Lung (tissue), 12 donors: ENCODE data around the gene POLR1G. TPM values are rescaled to one million over a fixed set of nuclear protein-coding genes. Genes with fewer than 3 reads are reported as not detected.

ENCODE experiments used
- ATAC-seq: fragments of 200-7000 bp; cut with Tn5 transposase; one replicate; pipeline ENCODE4 v1.9.1; 2020; ENCODE audit warnings: moderate number of reproducible peaks; ENCODE audit not compliant: insufficient read depth, low FRiP score
- DNase-seq, 3 donors: peaks; one replicate each; pipeline ENCODE4 v3.0.0-alpha.2; 2013 to 2017
- H3K27ac ChIP-seq, 2 donors: one replicate each; pipeline ENCODE4 v1.5.1; 2013; ENCODE audit warnings: mild to moderate bottlenecking in 2 of 2, moderate library complexity in 2 of 2, control low read depth in 1 of 2, inconsistent platforms in 1 of 2, low read depth in 1 of 2, low read length in 1 of 2
- H3K27me3 ChIP-seq, 3 donors: one replicate each; pipeline ENCODE4 v1.5.1; 2013; ENCODE audit warnings: low read length in 2 of 3; ENCODE audit not compliant: control insufficient read depth in 3 of 3, insufficient read depth in 3 of 3
- H3K36me3 ChIP-seq, 4 donors: one replicate each; pipeline ENCODE4 v1.5.1; 2013; ENCODE audit warnings: low read length in 4 of 4, mild to moderate bottlenecking in 1 of 4, moderate library complexity in 1 of 4; ENCODE audit not compliant: control insufficient read depth in 4 of 4, insufficient read depth in 4 of 4
- H3K4me1 ChIP-seq, 5 donors: one replicate each; pipeline ENCODE4 v1.5.1; 2013; ENCODE audit warnings: low read length in 5 of 5, mild to moderate bottlenecking in 2 of 5, moderate library complexity in 1 of 5; ENCODE audit not compliant: control insufficient read depth in 5 of 5, insufficient read depth in 5 of 5
- H3K4me3 ChIP-seq: one replicate; pipeline ENCODE4 v1.5.1; 2013; ENCODE audit warnings: mild to moderate bottlenecking, control low read depth, moderate library complexity
- H3K9ac ChIP-seq, 2 donors: one replicate each; pipeline ENCODE4 v1.5.1; 2013; ENCODE audit warnings: low read length in 2 of 2, control low read depth in 1 of 2; ENCODE audit not compliant: insufficient read depth in 1 of 2
- H3K9me3 ChIP-seq, 4 donors: one replicate each; pipeline ENCODE4 v1.5.1; 2013; ENCODE audit warnings: low read length in 3 of 4, mild to moderate bottlenecking in 1 of 4, moderate library complexity in 1 of 4; ENCODE audit not compliant: control insufficient read depth in 4 of 4, insufficient read depth in 3 of 4
- CTCF ChIP-seq: IDR thresholded peaks from 2 replicates; pipeline ENCODE4 v1.5.1; 2012; ENCODE audit warnings: mild to moderate bottlenecking; ENCODE audit errors: control extremely low read depth, extremely low read depth
- WGBS, 2 donors: extraction: QIAGEN DNeasy Blood & Tissue Kit; methylation state at CpG; one replicate each; pipeline ENCODE4 v1.1.7; 2013; 5-methylcytosine and 5-hydroxymethylcytosine counted together
- polyA plus RNA-seq, 2 donors: library from polyadenylated mRNA; stranded (reverse); fragments of 200-250 nt; gene quantifications; one replicate each; pipeline ENCODE4 v1.2.1, GENCODE V29; 2013
- total RNA-seq, 2 donors: library from RNA; depleted of rRNA in 1 of 2; stranded (reverse); fragments of >200 nt in 1 of 2; gene quantifications; one replicate each; pipeline ENCODE4 v1.2.1, GENCODE V29; 2014 to 2021
- donor health status: control.
- donor health status: control.
- donor health status: Bipolar disorder and iron deficiency.
- donor health status: healthy.
- donor health status: DM: yes; HTN: yes; CAD: no.

POLR1G gene
- total and polyA plus RNA-seq, 4 donors: 3.6 to 8.3 (median 5.9) TPM

DNA sequence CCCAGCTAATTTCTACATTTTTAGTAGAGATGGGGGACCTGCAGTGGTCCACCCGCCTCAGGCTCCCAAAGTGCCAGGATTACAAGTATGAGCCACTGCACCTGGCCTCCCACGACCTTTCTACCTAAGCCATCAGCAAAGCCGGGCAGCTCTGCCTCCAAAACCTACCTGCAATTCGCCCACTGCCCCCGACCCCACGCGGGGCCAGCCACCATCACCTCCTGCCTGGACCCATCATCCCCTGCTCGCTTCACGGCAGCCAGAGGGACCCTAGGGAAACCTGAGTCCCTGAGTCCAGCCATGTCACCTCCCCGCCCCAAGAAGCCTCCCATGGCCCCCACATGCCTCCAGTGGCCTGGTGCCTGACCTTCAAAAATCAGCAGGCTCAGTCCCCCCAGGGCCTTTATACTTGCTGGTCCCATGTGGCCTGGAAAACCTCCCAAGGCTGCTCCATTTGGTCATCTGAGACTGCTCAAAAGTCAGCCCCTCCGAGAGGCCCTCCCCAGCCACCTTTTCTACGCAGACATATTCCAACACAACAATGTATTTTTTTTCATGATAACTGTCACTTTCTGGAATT, 48.1 kb upstream of the POLR1G start:
- no peak overlapping the region for H3K9ac ChIP-seq
- H3K36me3 ChIP-seq: peaks cover 2 to 33% (median 25%) of the 10 kb centered on the region in 4 donors
- H3K27me3 ChIP-seq: no peaks in the 10 kb centered on the region
- no peak overlapping the region for H3K27ac ChIP-seq
- WGBS, 2 donors: 95 to 96% methylated on average over 12 of the region's 12 CpGs
- no peak for TF ChIP-seq CTCF
- no peaks in the 10 kb centered on the region for H3K4me1 ChIP-seq
- ATAC-seq (no peak), DNase-seq (no peak)
- no peak overlapping the region for H3K4me3 ChIP-seq
- H3K9me3 ChIP-seq: no peaks in the 10 kb centered on the region

- H3K4me3 ChIP-seq: no peak overlapping the region
- ATAC-seq (no peak), DNase-seq (no peak)
- TF ChIP-seq CTCF: no peak
- H3K27me3 ChIP-seq: no peaks in the 10 kb centered on the region
- peaks cover 2 to 40% (median 9%) of the 10 kb centered on the region in 4 donors for H3K36me3 ChIP-seq
- H3K9ac ChIP-seq: no peak overlapping the region
- no peaks in the 10 kb centered on the region for H3K4me1 ChIP-seq
- H3K27ac ChIP-seq: no peak overlapping the region
- WGBS, 2 donors: 93 to 94% methylated on average over 14 of the region's 14 CpGs
- H3K9me3 ChIP-seq: no peaks in the 10 kb centered on the region
Observed at GRCh38 chr19:45361608-45362007, 44.8 kb upstream of the POLR1G start.

- H3K9ac ChIP-seq: no peak overlapping the region
- H3K27ac ChIP-seq: no peak overlapping the region
- ATAC-seq (no peak), DNase-seq (no peak)
- TF ChIP-seq CTCF: no peak
- H3K4me3 ChIP-seq: no peak overlapping the region
- no peaks in the 10 kb centered on the region for H3K9me3 ChIP-seq
- 91 to 95% methylated on average over 16 of the region's 16 CpGs for WGBS, 2 donors
- H3K27me3 ChIP-seq: no peaks in the 10 kb centered on the region
- H3K36me3 ChIP-seq: peaks cover 2 to 34% (median 8%) of the 10 kb centered on the region in 4 donors
- H3K4me1 ChIP-seq: no peaks in the 10 kb centered on the region
Observed at GRCh38 chr19:45362291-45362690, 44.2 kb upstream of the POLR1G start.
